ENCODE results near the gene CLEC3A. TPM values are rescaled to one million over a fixed set of nuclear protein-coding genes. Genes with fewer than 3 reads are reported as not detected.
"Not testable (repeated sequence)": the region's sequence is repeated elsewhere in the genome, so short reads cannot be mapped to it uniquely, and the experiment has no call there.

CLEC3A gene, protein sequence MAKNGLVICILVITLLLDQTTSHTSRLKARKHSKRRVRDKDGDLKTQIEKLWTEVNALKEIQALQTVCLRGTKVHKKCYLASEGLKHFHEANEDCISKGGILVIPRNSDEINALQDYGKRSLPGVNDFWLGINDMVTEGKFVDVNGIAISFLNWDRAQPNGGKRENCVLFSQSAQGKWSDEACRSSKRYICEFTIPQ
- not detected for total RNA-seq
- long read RNA-seq, donor 1: 0 reads
- long read RNA-seq, donor 2: 0 reads

DNA sequence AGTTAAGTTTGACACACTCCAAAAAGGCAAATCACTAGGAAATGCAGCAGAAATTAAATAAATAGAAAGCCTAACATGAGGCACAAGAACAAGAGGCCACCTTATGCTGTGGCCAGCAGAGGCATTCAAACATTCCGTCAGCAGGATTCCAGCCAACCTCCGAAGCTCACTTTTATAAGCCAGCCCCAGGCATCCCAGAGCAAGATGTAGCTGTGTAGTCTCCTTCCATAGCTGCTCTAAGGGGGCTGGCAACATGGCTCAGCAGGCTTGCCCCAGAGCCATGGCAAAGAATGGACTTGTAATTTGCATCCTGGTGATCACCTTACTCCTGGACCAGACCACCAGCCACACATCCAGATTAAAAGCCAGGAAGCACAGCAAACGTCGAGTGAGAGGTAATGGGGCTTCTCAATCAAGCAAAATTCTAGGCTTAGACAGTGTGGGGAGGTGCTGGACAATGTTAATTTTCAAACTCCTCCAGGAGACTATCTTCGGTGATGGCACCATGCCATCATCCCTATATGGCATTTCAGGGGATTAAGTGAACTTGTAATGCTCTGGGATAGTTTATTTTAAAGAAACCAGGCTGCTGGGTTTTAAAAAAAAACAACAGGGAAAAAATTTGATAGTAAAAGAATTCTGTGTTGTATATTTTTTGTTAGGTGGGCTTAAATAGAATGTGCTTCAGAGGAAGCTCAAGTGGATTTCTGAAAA, at the start of gene CLEC3A:
TSS of gene CLEC3A (plus strand) at position 202 of the 714 bp plus-strand sequence. CDS start at position 281, 79 bp downstream.
- intact Hi-C loops (cut with DNase I): no loop called here
- no peak for DNase-seq (ENCODE audit: low spot score)

DNA sequence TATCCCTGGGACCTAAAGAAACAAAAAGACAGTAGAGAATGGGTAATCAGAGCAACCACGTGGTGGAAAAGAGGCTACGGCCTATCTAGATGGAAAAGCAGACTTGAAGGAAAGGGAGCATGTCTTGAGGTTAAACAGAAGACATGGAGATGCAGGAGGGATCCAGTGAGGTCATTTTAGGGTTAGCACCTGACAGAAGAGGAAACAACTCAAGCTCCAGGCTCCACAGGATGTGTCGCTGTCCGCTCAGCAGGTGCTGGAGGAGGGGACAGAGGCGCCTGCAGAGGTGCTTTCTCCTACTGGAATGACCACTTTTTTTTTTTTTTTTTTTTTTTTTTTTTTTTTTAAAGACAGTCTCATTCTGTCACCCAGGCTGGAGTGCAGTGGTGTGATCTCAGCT, 47.5 kb upstream of the CLEC3A start:
- intact Hi-C loops (cut with DNase I): loop anchor here (5.0 kb wide), 1 partner anchor 298 kb away; no protein-coding TSS in a partner anchor
- no peak for DNase-seq (ENCODE audit: low spot score)

DNA sequence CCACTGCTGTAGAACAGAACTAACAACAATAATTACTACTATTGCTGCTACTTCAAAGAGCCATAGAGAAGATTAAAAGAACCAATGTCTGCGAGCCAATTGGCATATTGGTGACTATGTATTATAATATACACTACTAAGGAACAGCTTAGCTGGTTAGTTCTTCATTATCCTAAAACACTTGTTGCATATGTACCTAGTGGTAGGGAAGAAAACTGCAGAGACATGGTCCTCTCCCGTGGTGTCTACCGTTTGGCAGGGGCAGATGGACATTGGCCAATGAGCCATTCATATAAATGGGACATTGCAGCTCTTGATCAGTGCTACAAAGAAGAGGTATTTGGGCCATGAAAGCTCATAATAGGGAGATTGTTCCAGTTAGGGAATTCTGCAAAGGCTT, 46.4 kb upstream of the CLEC3A start:
- DNase-seq (ENCODE audit: low spot score): no peak
- intact Hi-C loops (cut with DNase I): no loop called here

DNA sequence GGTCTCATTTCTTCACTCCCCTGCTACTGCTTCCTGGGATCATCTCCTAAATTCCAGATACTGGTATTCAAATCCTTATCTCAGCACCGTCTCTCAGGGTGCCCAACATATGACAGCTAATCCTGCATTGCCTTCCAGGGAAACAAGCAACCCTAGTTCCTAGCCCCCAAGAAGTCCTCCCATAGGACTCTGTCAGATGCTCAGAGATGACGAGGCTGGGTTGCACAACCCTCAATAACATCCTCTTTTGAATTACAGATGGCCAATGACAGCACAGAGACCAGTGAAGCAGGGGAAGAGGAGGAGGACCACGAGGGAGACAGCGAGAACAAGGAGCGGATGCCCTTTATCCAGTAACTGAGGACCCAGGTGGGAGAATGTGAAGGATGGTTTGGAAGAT, 45.0 kb upstream of the CLEC3A start:
- intact Hi-C loops (cut with DNase I): no loop called here
- no peak for DNase-seq (ENCODE audit: low spot score)

DNA sequence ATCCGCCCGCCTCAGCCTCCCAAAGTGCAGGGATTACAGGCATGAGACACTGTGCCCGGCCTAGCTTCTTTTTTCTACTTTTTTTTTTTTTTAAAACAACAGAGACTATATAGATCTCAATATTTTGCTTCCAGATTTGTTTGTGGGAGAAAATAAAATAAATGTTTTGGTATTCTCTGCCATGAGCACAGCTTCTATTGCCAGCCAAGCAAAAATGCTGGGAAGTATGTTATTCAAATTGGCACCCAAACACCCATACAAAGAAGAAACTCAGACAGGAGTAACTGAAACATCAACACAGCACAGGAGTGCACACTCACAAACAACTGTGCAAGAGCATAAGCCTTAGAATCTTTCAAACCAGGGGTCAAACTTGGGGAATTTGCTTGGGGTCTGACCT, 37.2 kb upstream of the CLEC3A start:
- DNase-seq (ENCODE audit: low spot score): no peak
- intact Hi-C loops (cut with DNase I): no loop called here

DNA sequence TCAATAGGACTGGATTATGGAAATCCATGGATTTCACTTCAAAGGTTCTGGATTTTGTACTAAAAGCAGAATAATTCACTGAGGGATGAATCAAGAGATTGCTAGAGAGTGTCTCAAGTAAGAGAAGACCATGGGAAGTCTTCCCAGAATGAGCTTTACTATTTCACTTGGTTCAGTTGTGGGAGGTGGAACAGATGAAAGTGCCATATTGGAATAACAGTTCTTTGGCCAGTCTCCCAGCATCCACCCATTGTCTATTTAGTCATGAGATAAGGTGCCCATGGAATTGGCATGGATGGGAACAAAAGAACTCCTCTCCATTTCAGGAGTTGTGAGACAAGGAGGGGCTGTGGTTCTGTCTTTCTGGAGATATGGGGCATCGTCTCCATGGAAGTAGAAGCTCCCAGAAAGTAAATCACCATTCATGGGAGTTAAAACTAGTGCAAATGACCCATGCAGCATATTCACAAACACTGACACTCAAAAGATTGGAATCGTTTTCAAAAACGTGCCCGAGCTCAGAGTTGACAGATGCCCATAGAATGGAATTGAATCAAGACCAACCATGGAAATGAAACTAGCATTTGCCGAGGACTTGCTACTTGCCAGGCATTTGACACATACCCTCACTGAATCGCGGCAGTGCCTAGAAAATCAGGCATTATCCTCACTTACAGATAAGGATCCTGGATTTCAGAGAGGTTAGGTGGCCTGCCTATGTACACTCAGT, 36.2 kb upstream of the CLEC3A start:
- DNase-seq (ENCODE audit: low spot score): no peak
- intact Hi-C loops (cut with DNase I): no loop called here

DNA sequence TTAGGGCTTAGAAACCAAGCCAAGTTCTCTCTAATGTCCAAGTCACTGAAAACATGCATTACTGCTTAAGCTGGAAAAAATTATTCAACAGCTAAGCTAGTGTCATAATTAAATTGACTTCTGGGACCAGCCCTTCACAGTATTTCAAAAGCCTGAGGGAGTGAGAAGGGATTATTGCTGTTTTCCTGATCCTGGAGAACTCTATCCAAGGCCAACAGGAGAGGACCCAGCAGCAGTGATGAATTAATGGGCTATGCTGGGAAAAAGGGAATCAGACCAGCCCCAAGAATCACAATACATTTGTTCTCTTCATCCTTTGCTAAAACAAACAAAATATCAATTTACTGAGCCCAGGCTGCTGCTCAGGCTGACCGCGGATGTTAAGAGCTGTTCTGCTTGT, 34.5 kb upstream of the CLEC3A start:
- no peak for DNase-seq (ENCODE audit: low spot score)
- intact Hi-C loops (cut with DNase I): no loop called here

DNA sequence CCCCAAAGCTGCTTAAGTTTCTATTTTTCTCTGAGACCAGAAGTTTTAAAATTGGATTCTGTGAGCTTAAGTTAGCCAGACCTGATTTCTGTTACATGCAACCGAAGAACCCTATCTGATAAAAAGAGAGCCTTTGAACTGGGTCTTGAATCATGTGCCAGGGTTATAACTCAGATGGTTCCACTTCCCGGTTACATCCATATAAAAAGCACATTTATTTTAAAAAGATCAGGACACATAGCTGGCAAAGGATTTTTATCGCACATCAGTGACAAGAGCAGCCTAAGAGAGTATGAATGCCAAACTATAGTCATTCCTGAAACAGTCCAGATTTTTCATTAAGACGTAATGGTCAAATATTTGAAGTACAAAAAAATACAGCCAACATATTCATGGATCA, 32.5 kb upstream of the CLEC3A start:
- DNase-seq (ENCODE audit: low spot score): no peak
- intact Hi-C loops (cut with DNase I): no loop called here

DNA sequence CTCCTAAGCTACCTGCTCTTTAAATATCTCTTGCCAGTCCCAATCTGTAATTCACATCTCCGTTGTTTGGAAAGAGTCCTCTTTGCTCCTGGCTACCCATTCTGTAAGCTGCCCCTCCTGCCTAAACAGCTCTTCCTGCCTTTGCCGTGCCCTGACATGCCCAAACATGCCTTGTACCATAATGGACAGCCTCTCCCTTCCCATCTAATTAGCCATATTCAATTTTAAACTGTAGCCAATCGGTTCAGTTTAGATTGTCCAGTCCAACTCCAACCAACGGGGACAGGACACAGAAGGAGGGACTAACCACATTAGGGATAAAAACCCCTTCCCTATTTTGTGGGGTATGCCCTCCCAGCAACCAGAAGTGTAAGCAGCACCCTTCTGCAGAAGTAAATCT, 30.6 kb upstream of the CLEC3A start:
- no peak for DNase-seq (ENCODE audit: low spot score)
- intact Hi-C loops (cut with DNase I): no loop called here

DNA sequence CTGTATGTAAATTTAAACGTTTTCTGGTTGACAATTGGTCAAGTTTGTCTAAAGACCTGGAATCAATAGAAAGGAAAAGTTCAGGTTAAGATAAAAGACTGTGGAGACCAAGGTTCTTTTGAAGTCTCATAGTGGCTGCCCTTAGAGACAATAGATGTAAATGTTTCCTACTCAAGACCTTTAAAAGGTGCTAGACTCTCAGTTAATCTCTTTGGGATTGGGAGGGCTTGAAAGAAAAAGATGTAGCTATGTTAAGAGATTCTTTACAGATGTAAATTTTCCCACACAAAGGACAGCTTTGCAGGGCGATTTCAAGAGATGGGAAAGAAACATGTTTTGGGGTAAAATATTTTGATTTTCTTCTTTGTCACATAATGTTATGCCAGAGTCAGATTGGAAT, 30.0 kb upstream of the CLEC3A start:
- DNase-seq (ENCODE audit: low spot score); intact Hi-C loops (cut with DNase I): not testable (repeated sequence)

DNA sequence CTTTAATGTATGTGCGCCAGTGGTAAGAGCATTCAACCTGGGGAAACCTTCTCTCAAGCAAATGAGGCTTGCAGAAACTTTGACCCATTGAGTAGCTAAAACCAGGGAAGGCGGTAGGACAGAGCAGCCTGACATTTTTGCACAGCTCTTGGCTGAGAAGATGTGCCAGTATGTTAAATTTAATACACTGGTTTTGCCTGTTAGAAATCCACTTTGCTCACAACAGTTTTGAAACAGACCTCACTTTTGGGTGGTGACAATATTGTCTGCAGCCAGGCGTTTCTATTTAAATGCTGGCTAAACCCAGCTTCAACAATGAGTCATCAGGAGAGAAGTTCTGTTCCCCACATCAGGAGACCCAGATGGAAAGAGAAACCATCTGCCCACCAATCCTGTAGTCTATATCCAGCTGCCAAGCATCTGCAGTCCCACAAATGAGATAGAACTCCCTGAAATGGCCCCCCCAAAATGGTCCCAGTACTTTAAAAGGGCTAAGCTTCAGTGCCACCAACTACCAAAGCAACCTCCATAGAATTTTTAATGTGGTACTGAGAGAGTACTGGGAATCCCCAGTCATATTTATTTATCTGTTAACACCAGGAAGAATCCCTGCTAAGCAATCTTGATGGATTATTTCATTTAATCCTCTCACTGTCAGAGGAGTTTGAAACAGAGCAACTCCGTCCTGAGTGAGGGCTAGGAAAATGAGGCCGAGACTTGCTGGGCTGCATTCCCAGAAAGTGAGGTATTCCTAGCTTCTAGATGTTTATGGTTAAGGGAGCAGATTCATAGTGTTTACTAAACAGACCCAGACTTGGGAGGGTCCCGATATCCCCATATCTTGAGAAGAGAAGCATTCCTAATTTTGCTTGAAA, 29.0 kb upstream of the CLEC3A start:
- intact Hi-C loops (cut with DNase I): no loop called here
- no peak for DNase-seq (ENCODE audit: low spot score)

DNA sequence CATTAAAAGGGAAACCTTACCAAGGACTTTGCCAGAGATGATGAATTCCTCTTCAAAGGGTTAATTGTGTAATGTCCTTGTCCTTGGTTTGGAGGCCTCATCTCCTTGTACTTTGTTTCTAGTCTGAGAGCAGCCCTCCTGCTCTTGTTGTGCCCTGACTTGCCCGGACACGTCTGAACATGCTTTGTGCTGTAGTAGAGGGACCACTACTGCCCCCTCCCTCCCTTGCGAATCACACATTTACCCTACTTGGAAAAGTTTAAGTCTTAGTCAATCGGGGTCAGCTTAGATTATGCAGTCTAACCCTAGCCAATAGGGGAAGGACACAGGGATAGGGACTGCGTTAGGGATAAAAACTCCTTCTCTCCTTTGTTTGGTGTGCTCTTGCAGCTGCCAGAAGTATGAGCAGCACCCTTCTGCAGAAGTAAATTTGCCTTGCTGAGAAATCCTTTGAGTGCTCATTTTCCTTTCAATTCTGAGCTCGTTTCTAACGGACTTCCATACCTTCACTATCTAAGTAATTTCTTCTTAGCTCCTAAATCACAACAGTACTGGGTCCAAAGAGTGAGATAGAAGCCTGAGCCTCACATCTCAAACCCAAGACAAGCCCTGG, 26.4 kb upstream of the CLEC3A start:
- intact Hi-C loops (cut with DNase I): no loop called here
- DNase-seq (ENCODE audit: low spot score): no peak

DNA sequence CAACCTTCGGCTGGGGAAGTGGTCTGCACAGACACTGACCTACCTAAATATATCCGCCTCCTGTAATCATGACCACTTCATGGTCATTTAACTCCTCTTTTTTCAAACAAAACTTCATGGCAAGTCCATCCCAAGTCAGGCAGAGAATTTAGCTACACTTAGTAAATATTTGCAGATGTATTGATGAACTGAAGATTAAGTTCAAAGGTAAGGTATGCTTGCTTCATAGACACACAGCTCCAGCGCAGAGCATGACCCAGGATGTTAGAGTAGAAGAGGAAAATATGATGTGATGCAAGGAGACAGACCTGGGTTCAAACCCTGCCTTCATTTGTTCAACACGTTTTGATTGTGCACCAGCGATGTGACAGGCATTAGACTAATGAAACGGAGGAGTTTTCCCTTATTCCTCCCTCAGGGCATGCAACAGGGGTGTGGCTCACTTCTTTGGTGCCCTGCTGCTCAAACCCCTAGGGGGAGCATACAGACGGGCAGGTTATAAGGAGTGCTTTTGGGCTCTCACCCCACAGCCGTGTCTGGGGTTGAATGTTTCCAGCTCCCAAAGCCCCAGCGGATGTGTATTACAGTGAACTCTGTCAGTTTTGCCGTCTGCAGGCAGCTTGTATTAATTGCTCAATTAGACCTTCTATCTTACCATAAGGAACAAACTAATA, 23.9 kb upstream of the CLEC3A start:
- intact Hi-C loops (cut with DNase I): no loop called here
- DNase-seq (ENCODE audit: low spot score): no peak

DNA sequence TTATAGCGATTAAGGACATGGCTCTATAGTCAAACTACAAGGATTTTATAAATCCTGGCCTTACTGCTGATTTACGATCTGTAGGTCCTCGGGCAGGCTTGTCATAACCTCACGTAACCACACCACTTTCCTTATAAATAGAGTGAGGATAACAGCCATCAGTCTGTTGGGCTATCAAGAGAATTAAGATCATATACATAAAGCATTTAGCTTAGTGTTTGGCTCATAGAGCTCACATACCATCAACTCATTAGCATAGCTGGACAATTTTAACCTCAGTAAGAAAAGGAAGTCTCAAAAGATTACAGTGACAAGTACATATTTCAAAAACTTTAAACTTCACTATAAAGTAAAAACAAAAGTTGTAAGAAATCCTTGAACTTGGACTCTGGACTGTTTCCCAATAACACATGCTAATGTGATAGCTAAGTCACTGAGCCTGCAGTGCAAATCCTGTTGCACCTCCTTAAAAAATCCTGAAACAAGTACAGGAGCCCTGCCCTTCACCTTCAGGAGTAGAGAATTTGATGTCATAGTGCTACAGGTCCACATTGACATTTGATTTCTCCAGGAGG, 20.8 kb upstream of the CLEC3A start:
- intact Hi-C loops (cut with DNase I): loop anchor here in 1 of 2 donors (10.0 kb wide), 1 partner anchor 327 kb away; no protein-coding TSS in a partner anchor
- DNase-seq (ENCODE audit: low spot score): no peak

DNA sequence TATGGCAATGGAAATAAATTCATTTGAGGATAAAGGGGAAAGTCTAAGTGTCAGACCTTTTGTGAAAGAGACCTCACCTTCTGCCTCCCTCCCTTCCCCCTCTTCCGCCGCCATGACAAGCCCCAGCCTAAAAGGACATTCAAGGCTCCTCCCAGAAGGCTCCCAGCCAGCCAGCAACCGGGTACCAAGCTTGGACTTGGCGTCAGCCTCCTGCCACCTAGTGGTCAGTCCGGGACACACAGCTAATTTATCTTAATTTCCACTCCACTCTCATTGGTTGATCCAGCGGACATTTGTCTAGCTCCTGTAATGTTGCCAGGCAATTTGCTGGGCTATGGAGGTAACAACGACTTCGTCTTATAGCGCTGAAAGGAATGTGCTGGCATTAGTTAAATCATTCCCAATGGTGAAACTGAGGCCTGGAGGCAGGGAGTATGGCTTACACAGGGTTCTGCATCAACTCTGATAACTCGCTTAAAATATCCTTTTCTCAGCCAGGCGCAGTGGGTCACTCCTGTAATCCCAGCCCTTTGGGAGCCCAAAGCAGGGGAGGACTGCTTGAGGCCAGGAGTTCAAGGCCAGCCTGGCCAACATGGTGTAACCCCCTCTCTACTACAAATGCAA, 19.3 kb upstream of the CLEC3A start:
- intact Hi-C loops (cut with DNase I): loop anchor here in 1 of 2 donors (10.0 kb wide), 1 partner anchor 328 kb away; no protein-coding TSS in a partner anchor
- DNase-seq (ENCODE audit: low spot score): peak; percentile 94

DNA sequence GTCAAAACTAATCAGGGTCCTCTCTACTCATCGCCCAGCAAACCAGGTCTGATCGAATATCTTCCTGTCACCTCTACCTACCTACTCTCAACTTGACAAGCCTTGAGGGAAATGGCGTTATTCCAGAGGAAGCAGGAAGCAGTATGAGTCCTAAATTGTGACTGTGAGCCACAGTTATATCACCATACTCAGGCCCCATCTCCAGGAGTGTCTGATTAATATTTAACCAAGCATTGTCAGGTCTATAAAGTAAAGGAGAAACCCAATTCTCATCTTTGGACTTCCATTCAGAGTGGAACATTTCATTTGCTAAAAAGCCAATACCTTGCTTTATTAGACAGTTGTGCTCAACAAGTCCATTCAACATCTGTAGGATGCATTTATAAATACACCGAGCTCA, 17.8 kb upstream of the CLEC3A start:
- intact Hi-C loops (cut with DNase I): loop anchor here in 1 of 2 donors (10.0 kb wide), 1 partner anchor 330 kb away; no protein-coding TSS in a partner anchor
- no peak for DNase-seq (ENCODE audit: low spot score)

DNA sequence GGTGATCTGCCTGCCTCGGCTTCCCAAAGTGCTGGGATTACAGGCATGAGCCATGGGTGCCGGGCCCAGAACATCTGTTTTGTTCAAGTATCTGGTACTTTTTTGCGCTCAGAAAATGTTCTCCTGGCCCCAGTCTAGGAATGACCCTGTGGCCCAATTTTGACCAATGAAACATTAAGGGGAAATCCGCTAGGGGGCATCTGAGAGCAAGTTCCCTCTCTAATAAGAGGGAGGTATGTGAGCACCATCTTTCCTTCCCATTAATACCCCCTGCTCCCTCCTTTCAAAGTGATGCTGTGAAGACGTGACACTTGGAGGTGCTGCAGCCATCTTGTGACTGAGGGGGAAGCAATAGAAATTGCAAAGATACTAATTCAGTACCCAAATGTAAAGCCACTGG, 16.5 kb upstream of the CLEC3A start:
- intact Hi-C loops (cut with DNase I): loop anchor here in 1 of 2 donors (10.0 kb wide), 1 partner anchor 331 kb away; no protein-coding TSS in a partner anchor
- no peak for DNase-seq (ENCODE audit: low spot score)

Data from posterior vena cava (tissue), 2 donors.